GM12892 (cell line): ENCODE data around the gene GEMIN7.

Experiments used
- POLR2A ChIP-seq: IDR thresholded peaks from 2 replicates; pipeline ENCODE4 v1.6.1; 2011; ENCODE audit warnings: low read depth, low read length, control low read depth
- POLR2AphosphoS5 ChIP-seq: IDR thresholded peaks from 2 replicates; pipeline ENCODE4 v1.6.1; 2011; ENCODE audit warnings: low read depth, low read length, control low read depth
- TAF1 ChIP-seq: IDR thresholded peaks from 2 replicates; pipeline ENCODE4 v1.6.1; 2011; ENCODE audit warnings: low read depth, mild to moderate bottlenecking, control low read depth, low read length, borderline replicate concordance

DNA sequence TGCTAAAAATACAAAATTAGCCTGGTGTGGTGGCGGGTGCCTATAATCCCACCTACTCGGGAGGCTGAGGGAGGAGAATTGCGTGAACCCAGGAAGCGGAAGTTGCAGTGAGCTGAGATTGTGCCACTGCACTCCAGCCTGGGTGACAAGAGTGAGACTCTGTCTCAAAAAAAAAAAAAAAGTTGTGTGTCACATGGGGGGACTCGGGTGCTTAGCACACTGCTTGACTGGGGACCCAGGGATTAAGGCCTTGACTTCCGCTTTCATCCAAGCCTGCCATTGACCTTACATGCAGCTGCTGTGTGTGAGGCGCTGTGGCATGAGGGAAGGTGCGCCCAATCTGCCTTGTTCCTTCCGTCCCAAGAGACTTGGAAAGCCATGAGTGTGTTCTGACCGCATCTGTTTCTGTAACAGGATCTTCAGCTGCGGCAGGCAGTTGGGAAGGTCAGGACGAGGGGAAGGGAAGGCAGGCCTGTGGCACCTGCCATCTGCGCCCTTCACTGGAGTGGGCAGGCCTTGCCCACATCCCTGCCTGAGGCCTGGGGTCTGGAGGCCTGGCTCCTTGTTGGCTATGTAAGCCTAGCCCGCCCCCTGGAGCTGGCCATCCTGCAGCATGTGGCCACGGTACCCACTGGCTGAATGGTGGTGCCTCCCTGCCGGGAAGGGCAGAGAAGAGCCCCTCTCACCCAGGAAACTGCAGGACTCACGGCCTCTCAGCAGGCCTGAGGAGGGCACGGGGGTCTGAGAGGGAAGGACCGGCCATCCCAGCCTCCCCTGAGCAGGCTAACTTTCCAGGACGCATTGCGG, 37.0 kb downstream of the GEMIN7 start:
- TF ChIP-seq POLR2A = no peak
- TF ChIP-seq POLR2AphosphoS5 = no peak
- no peak for TF ChIP-seq TAF1
